IMR-90 (cell line): ENCODE measurements around the gene EIF4E1B. TPM values are rescaled to one million over a fixed set of nuclear protein-coding genes. Genes with fewer than 3 reads are reported as not detected.

Experiments used
- ATAC-seq: fragments of 200-7000 bp; cut with Tn5 transposase; 2 replicates; pipeline ENCODE4 v1.9.1; 2020; ENCODE audit warnings: low read depth, mild to moderate bottlenecking, moderate library complexity
- BruUV-seq: library from RNA; stranded (reverse); fragments of 400-500 nt; replicated peaks from 2 replicates; lab custom pipeline; 2021; lab: Mats Ljungman, UMichigan
- CTCF ChIA-PET: fragments of 300-600 bp; formaldehyde crosslinking; extraction: SDS; loops from one replicate; lab custom pipeline; 2021; ENCODE audit warnings: antibody characterized with exemption; lab: Yijun Ruan, JAX
- POLR2A ChIA-PET: fragments of 300-600 bp; sonication (Branson Sonifier 250); formaldehyde crosslinking; loops from one replicate; lab custom pipeline; 2022; ENCODE audit warnings: antibody characterized with exemption; ENCODE audit not compliant: unreplicated experiment; lab: Charles Lee
- DNase-seq: peaks from one replicate; pipeline ENCODE4 v3.0.0; 2013
- H2AFZ ChIP-seq: replicated peaks from 2 replicates; pipeline ENCODE3; 2013; ENCODE audit warnings: low read length, mild to moderate bottlenecking; ENCODE audit not compliant: poor library complexity
- H2AK5ac ChIP-seq: 2 replicates; pipeline ENCODE4 v1.6.1; 2013; ENCODE audit warnings: low read depth, low read length, inconsistent platforms
- H2AK9ac ChIP-seq: replicated peaks from 2 replicates; pipeline ENCODE3; 2013; ENCODE audit warnings: mild to moderate bottlenecking, low read depth, low read length, moderate library complexity; ENCODE audit not compliant: poor library complexity
- H2BK120ac ChIP-seq: 2 replicates; pipeline ENCODE4 v1.6.1; 2013; ENCODE audit warnings: low read depth, low read length, inconsistent platforms
- H2BK15ac ChIP-seq: 3 replicates; pipeline ENCODE4 v1.6.1; 2013; ENCODE audit warnings: low read depth, low read length, inconsistent platforms
- H2BK20ac ChIP-seq: 2 replicates; pipeline ENCODE4 v1.6.1; 2013; ENCODE audit warnings: low read depth, mild to moderate bottlenecking, inconsistent platforms, low read length, moderate library complexity
- H2BK5ac ChIP-seq: 2 replicates; pipeline ENCODE4 v1.6.1; 2013; ENCODE audit warnings: mild to moderate bottlenecking, low read depth, low read length, inconsistent platforms; ENCODE audit not compliant: poor library complexity, severe bottlenecking
- H3K14ac ChIP-seq: replicated peaks from 2 replicates; pipeline ENCODE4 v1.6.1; 2013; ENCODE audit warnings: low read depth, low read length, inconsistent platforms
- H3K18ac ChIP-seq: 2 replicates; pipeline ENCODE4 v1.6.1; 2013; ENCODE audit warnings: low read depth, low read length, control low read depth
- H3K23ac ChIP-seq: 2 replicates; pipeline ENCODE4 v1.6.1; 2013; ENCODE audit warnings: low read depth, low read length, inconsistent platforms
- H3K27ac ChIP-seq: 2 replicates; pipeline ENCODE4 v1.5.1; 2013; ENCODE audit warnings: mild to moderate bottlenecking, control low read depth, low read length; ENCODE audit not compliant: insufficient read depth
- H3K27me3 ChIP-seq: 2 replicates; pipeline ENCODE4 v1.6.1; 2013; ENCODE audit warnings: low read length; ENCODE audit not compliant: control insufficient read depth, insufficient read depth
- H3K36me3 ChIP-seq: 2 replicates; pipeline ENCODE4 v1.6.1; 2013; ENCODE audit warnings: low read length, mixed read lengths; ENCODE audit not compliant: control insufficient read depth, insufficient read depth
- H3K4ac ChIP-seq: 2 replicates; pipeline ENCODE4 v1.6.1; 2013; ENCODE audit warnings: low read depth, low read length, inconsistent platforms
- H3K4me1 ChIP-seq: 2 replicates; pipeline ENCODE4 v1.6.1; 2013; ENCODE audit warnings: low read length, mixed read lengths; ENCODE audit not compliant: control insufficient read depth, insufficient read depth
- H3K4me2 ChIP-seq: 2 replicates; pipeline ENCODE4 v1.6.1; 2013; ENCODE audit warnings: low read depth, mild to moderate bottlenecking, control low read depth, low read length, moderate library complexity
- H3K4me3 ChIP-seq: 2 replicates; pipeline ENCODE4 v1.5.1; 2013; ENCODE audit warnings: low read depth, mild to moderate bottlenecking, control low read depth, low read length, moderate library complexity; ENCODE audit not compliant: insufficient read depth
- H3K56ac ChIP-seq: 2 replicates; pipeline ENCODE4 v1.6.1; 2013; ENCODE audit warnings: low read length, inconsistent platforms; ENCODE audit not compliant: insufficient read depth; ENCODE audit errors: extremely low read depth
- H3K79me1 ChIP-seq, 2 experiments: 2 replicates each; pipeline ENCODE4 v1.6.1; 2013; ENCODE audit warnings: low read length in 2 of 2, inconsistent platforms in 1 of 2, low read depth in 1 of 2
- H3K9ac ChIP-seq: 2 replicates; pipeline ENCODE4 v1.6.1; 2013; ENCODE audit warnings: low read depth, low read length, control low read depth
- H3K9me1 ChIP-seq: 2 replicates; pipeline ENCODE4 v1.6.1; 2013; ENCODE audit warnings: low read length, inconsistent platforms; ENCODE audit not compliant: insufficient read depth
- H3K9me3 ChIP-seq: 2 replicates; pipeline ENCODE4 v1.6.1; 2013; ENCODE audit warnings: low read length; ENCODE audit not compliant: control insufficient read depth, insufficient read depth
- H4K20me1 ChIP-seq: 2 replicates; pipeline ENCODE4 v1.6.1; 2013; ENCODE audit warnings: low read length, inconsistent platforms; ENCODE audit not compliant: insufficient read depth
- H4K5ac ChIP-seq: 2 replicates; pipeline ENCODE4 v1.6.1; 2013; ENCODE audit warnings: mild to moderate bottlenecking, low read depth, low read length, control low read depth
- H4K8ac ChIP-seq, 2 experiments: 2 replicates each; pipeline ENCODE4 v1.6.1; 2013; ENCODE audit warnings: low read depth in 2 of 2, low read length in 2 of 2, control low read depth in 1 of 2, inconsistent platforms in 1 of 2
- H4K91ac ChIP-seq: 2 replicates; pipeline ENCODE4 v1.6.1; 2013; ENCODE audit warnings: low read depth, low read length, inconsistent platforms; ENCODE audit not compliant: insufficient read depth
- BHLHE40 ChIP-seq: fragments of 150-350 bp; IDR thresholded peaks from 2 replicates; pipeline ENCODE4 v1.6.1; 2016; ENCODE audit warnings: mild to moderate bottlenecking, low read depth, low read length
- CEBPB ChIP-seq: IDR thresholded peaks from 2 replicates; pipeline ENCODE4 v1.6.1; 2012; ENCODE audit warnings: low read depth, low read length, improper control_type of control experiment
- CHD1 ChIP-seq: IDR thresholded peaks from 2 replicates; pipeline ENCODE4 v1.6.1; 2012; ENCODE audit warnings: low read depth, low read length, improper control_type of control experiment
- CTCF ChIP-seq: conservative IDR thresholded peaks from 2 replicates; pipeline ENCODE4 v1.5.1; 2012; ENCODE audit warnings: mild to moderate bottlenecking, low read depth, low read length, improper control_type of control experiment
- ELK1 ChIP-seq: fragments of 150-350 bp; IDR thresholded peaks from 2 replicates; pipeline ENCODE4 v1.6.1; 2016; ENCODE audit warnings: low read depth, mild to moderate bottlenecking, low read length, moderate library complexity, borderline replicate concordance
- FOS ChIP-seq: fragments of 150-350 bp; IDR thresholded peaks from 2 replicates; pipeline ENCODE4 v1.6.1; 2016; ENCODE audit warnings: low read depth, low read length
- MAFK ChIP-seq: IDR thresholded peaks from 2 replicates; pipeline ENCODE4 v1.6.1; 2012; ENCODE audit warnings: low read depth, low read length, improper control_type of control experiment
- MXI1 ChIP-seq: IDR thresholded peaks from 2 replicates; pipeline ENCODE4 v1.6.1; 2012; ENCODE audit warnings: low read depth, mild to moderate bottlenecking, low read length, moderate library complexity, borderline replicate concordance
- NFE2L2 ChIP-seq: fragments of 150-350 bp; IDR thresholded peaks from 2 replicates; pipeline ENCODE4 v1.6.1; 2016; ENCODE audit warnings: low read depth, mild to moderate bottlenecking, low read length
- POLR2A ChIP-seq: IDR thresholded peaks from 2 replicates; pipeline ENCODE4 v1.6.1; 2012; ENCODE audit warnings: mild to moderate bottlenecking, low read depth, low read length
- RAD21 ChIP-seq: IDR thresholded peaks from 2 replicates; pipeline ENCODE4 v1.6.1; 2012; ENCODE audit warnings: low read length, improper control_type of control experiment
- RCOR1 ChIP-seq: IDR thresholded peaks from 2 replicates; pipeline ENCODE4 v1.6.1; 2012; ENCODE audit warnings: mild to moderate bottlenecking, low read length, improper control_type of control experiment; ENCODE audit not compliant: insufficient replicate concordance
- RFX5 ChIP-seq: IDR thresholded peaks from 2 replicates; pipeline ENCODE4 v1.8.0; 2012; ENCODE audit warnings: low read depth, mild to moderate bottlenecking, low read length, moderate library complexity
- SMC3 ChIP-seq: fragments of 150-350 bp; IDR thresholded peaks from 2 replicates; pipeline ENCODE4 v1.6.1; 2016; ENCODE audit warnings: low read depth, mild to moderate bottlenecking, antibody characterized with exemption, low read length, moderate library complexity
- USF2 ChIP-seq: fragments of 150-350 bp; IDR thresholded peaks from 2 replicates; pipeline ENCODE4 v1.6.1; 2017; ENCODE audit warnings: mild to moderate bottlenecking, antibody characterized with exemption, low read length, low read depth
- WGBS, 2 experiments: methylation state at CpG; one replicate each; pipeline versions ENCODE4 v1.1.5 to v1.1.7; 2013; ENCODE audit warnings: missing lambda C conversion rate in 2 of 2; ENCODE audit not compliant: insufficient read length in 1 of 2; ENCODE audit errors: extremely low coverage in 2 of 2; 5-methylcytosine and 5-hydroxymethylcytosine counted together
- dilution Hi-C: fragments of 300-500 bp; cut with HindIII; formaldehyde crosslinking; loops from one replicate; pipeline ENCODE4 v1.14.3; 2018; ENCODE audit warnings: low sequenced_read_pairs; ENCODE audit not compliant: unreplicated experiment
- in situ Hi-C: fragments of 300-500 bp; cut with MboI; formaldehyde crosslinking; loops from 3 replicates; pipeline ENCODE4 v1.14.3; 2019; ENCODE audit warnings: low sequenced_read_pairs, inconsistent platforms, mixed read lengths
- intact Hi-C: fragments of 100-400 bp; cut with micrococcal nuclease; formaldehyde crosslinking; loops from 2 replicates; pipeline ENCODE4 v1.10.0; 2022
- polyA plus RNA-seq, 3 experiments: library from polyadenylated mRNA; depleted of rRNA; stranded (reverse); fragments of >200 nt; gene quantifications; 2 replicates each; pipeline ENCODE4 v1.2.3, GENCODE V29; 2012; ENCODE audit warnings: low replicate concordance in 1 of 3
- total RNA-seq: library from RNA; depleted of rRNA; stranded (reverse); fragments of >200 nt; gene quantifications from 2 replicates; pipeline ENCODE4 v1.2.3, GENCODE V29; 2012

EIF4E1B gene
- total and polyA plus RNA-seq, 2 of the 4 experiments (the other 2 are of a cell fraction), result not detected

- in situ Hi-C loops (no loop called here), intact Hi-C loops (loop anchor here (1.0 kb wide), 2 partner anchors 84 to 454 kb away; no protein-coding TSS in a partner anchor), dilution Hi-C loops (no loop called here)
- TSS peak; percentile 91 for BruUV-seq
- no peak overlapping the region for H2AK9ac ChIP-seq
- H4K20me1 ChIP-seq, result peaks cover 17% of the 10 kb centered on the region
- H3K79me1 ChIP-seq, result peaks cover 0 to 4% of the 10 kb centered on the region in 2 experiments; a peak in 1 of 4 replicates
- H2BK120ac ChIP-seq, result no peak overlapping the region
- ChIA-PET POLR2A (no interaction called here), CTCF (interaction anchor here (1.1 kb wide), 2 partner anchors 12 to 36 kb away, joined by 3 to 4 read pairs; no protein-coding TSS in a partner anchor)
- no peak overlapping the region for H4K8ac ChIP-seq
- H2AK5ac ChIP-seq, result no peak overlapping the region
- H3K14ac ChIP-seq, result no peak overlapping the region
- H3K18ac ChIP-seq, result no peak overlapping the region
- no peak overlapping the region for H4K5ac ChIP-seq
- no peak overlapping the region for H2BK15ac ChIP-seq
- peaks cover 7% of the 10 kb centered on the region; the same call in 1 of the 2 replicates for H3K36me3 ChIP-seq
- ATAC-seq, result peak; percentile 81
- H2AFZ ChIP-seq, result peak overlapping the region; percentile 72
- no peak overlapping the region for H3K9ac ChIP-seq
- H3K56ac ChIP-seq, result no peak overlapping the region
- no peak overlapping the region for H3K23ac ChIP-seq
- no peak overlapping the region for H4K91ac ChIP-seq
- WGBS, 2 experiments, result 77% methylated on average over 4 of the region's 14 CpGs; no CpG with 5 or more reads in 1 of the 2 experiments
- no peak overlapping the region for H2BK5ac ChIP-seq
- H3K4me3 ChIP-seq, result no peak overlapping the region
- no peak overlapping the region for H3K27ac ChIP-seq
- H3K9me1 ChIP-seq, result peaks cover 3% of the 10 kb centered on the region; the same call in 1 of the 2 replicates
- H3K27me3 ChIP-seq, result peaks cover 2% of the 10 kb centered on the region; the same call in 1 of the 2 replicates
- H3K4ac ChIP-seq, result no peak overlapping the region
- H2BK20ac ChIP-seq, result no peak overlapping the region
- 0 out of 2 replicates have a peak, but pooled peaks cover 2% of the 10 kb centered on the region for H3K4me1 ChIP-seq
- DNase-seq, result peak; percentile 62
- no peaks in the 10 kb centered on the region for H3K9me3 ChIP-seq
- H3K4me2 ChIP-seq, result no peak overlapping the region
- TF ChIP-seq POLR2A (no peak), FOS (no peak), MXI1 (no peak), MAFK (no peak), ELK1 (no peak), BHLHE40 (no peak), CHD1 (no peak), NFE2L2 (no peak), CEBPB (no peak), CTCF (peak; percentile 79), RFX5 (no peak), RCOR1 (no peak), RAD21 (peak; percentile 83), USF2 (no peak), SMC3 (peak; percentile 63)
Observed at GRCh38 chr5:176658007-176658599, 27.6 kb downstream of the EIF4E1B start.
